WTC11 (cell line): ENCODE results near the gene RAB3D. TPM values are rescaled to one million over a fixed set of nuclear protein-coding genes. Genes with fewer than 3 reads are reported as not detected.
"Not testable (repeated sequence)": the region's sequence is repeated elsewhere in the genome, so short reads cannot be mapped to it uniquely, and the experiment has no call there.

Source experiments
- ATAC-seq: fragments of 200-7000 bp; cut with Tn5 transposase; 2 replicates; pipeline ENCODE4 v1.10.0; 2021; ENCODE audit warnings: mild to moderate bottlenecking, moderate library complexity
- CTCF ChIA-PET: fragments of 300-600 bp; sonication (Branson Sonifier 250); formaldehyde crosslinking; loops from one replicate; lab custom pipeline; 2021; ENCODE audit warnings: antibody characterized with exemption; lab: Charles Lee
- POLR2A ChIA-PET: fragments of 350-600 bp; sonication (Branson Sonifier 250); formaldehyde crosslinking; loops from one replicate; lab custom pipeline; 2021; ENCODE audit warnings: antibody characterized with exemption; lab: Charles Lee
- DNase-seq: peaks from one replicate; pipeline ENCODE4 v3.0.0; 2021; ENCODE audit warnings: low spot score
- H3K27ac Mint-ChIP-seq: 2 replicates; pipeline ENCODE4 v1.8.0; 2021; ENCODE audit warnings: mixed read lengths
- H3K27me3 Mint-ChIP-seq: 2 replicates; pipeline ENCODE4 v1.8.0; 2021; ENCODE audit warnings: low read depth, mild to moderate bottlenecking, moderate library complexity, mixed read lengths
- H3K36me3 Mint-ChIP-seq: 2 replicates; pipeline ENCODE4 v1.8.0; 2021; ENCODE audit warnings: mixed read lengths
- H3K4me1 Mint-ChIP-seq: 2 replicates; pipeline ENCODE4 v1.8.0; 2022; ENCODE audit warnings: mixed read lengths
- H3K4me3 Mint-ChIP-seq: 2 replicates; pipeline ENCODE4 v1.8.0; 2021; ENCODE audit warnings: mild to moderate bottlenecking, moderate library complexity, mixed read lengths
- H3K9me3 Mint-ChIP-seq: 2 replicates; pipeline ENCODE4 v1.8.0; 2021; ENCODE audit warnings: mixed read lengths
- ETV6 ChIP-seq: sonication (generic); formaldehyde crosslinking; IDR thresholded peaks from 2 replicates; pipeline ENCODE4 v1.8.1; 2022; ENCODE audit warnings: mild to moderate bottlenecking, missing genetic modification reagents
- FOXP1 ChIP-seq: sonication (generic); formaldehyde crosslinking; IDR thresholded peaks from 2 replicates; pipeline ENCODE4 v1.8.0; 2022; ENCODE audit warnings: missing genetic modification reagents, mild to moderate bottlenecking, moderate library complexity, borderline replicate concordance
- IRF2 ChIP-seq: sonication (generic); formaldehyde crosslinking; IDR thresholded peaks from 2 replicates; pipeline ENCODE4 v1.8.0; 2022; ENCODE audit warnings: low read depth, missing genetic modification reagents, borderline replicate concordance
- MXD4 ChIP-seq: fragments of 250-450 bp; sonication (Bioruptor Pico); IDR thresholded peaks from 2 replicates; pipeline ENCODE4 v1.8.0; 2021; ENCODE audit warnings: mild to moderate bottlenecking, moderate library complexity, borderline replicate concordance
- TEAD4 ChIP-seq: sonication (generic); formaldehyde crosslinking; IDR thresholded peaks from 2 replicates; pipeline ENCODE4 v1.8.0; 2022; ENCODE audit warnings: mild to moderate bottlenecking, missing genetic modification reagents
- ZNF121 ChIP-seq: sonication (generic); formaldehyde crosslinking; IDR thresholded peaks from 2 replicates; pipeline ENCODE4 v1.8.0; 2023; ENCODE audit warnings: missing genetic modification reagents
- ZNF396 ChIP-seq: fragments of 250-450 bp; sonication (Bioruptor Pico); IDR thresholded peaks from 2 replicates; pipeline ENCODE4 v1.8.0; 2021; ENCODE audit warnings: mild to moderate bottlenecking, moderate library complexity, borderline replicate concordance
- total RNA-seq: library from RNA; stranded (reverse); gene quantifications from 3 replicates; pipeline ENCODE4 v1.2.3, GENCODE V29; 2021
- TF ChIP-seq, protein P1 (sequence below): sonication (generic); formaldehyde crosslinking; IDR thresholded peaks from 2 replicates; pipeline ENCODE4 v1.8.1; 2022; ENCODE audit warnings: low read depth, mild to moderate bottlenecking, moderate library complexity, missing genetic modification reagents, borderline replicate concordance
- TF ChIP-seq, protein P2 (sequence below): sonication (generic); formaldehyde crosslinking; IDR thresholded peaks from 2 replicates; pipeline ENCODE4 v1.8.0; 2022; ENCODE audit warnings: mild to moderate bottlenecking, missing genetic modification reagents
- TF ChIP-seq, protein P3 (sequence below): sonication (generic); formaldehyde crosslinking; conservative IDR thresholded peaks from 2 replicates; pipeline ENCODE4 v1.8.1; 2022; ENCODE audit warnings: mild to moderate bottlenecking, missing genetic modification reagents
- TF ChIP-seq, protein P4 (sequence below): sonication (generic); formaldehyde crosslinking; IDR thresholded peaks from 2 replicates; pipeline ENCODE4 v1.8.0; 2023; ENCODE audit warnings: mild to moderate bottlenecking, missing genetic modification reagents

Gene RAB3D
- total RNA-seq, 1 experiment from 2014 or later = 18.9 TPM

DNA sequence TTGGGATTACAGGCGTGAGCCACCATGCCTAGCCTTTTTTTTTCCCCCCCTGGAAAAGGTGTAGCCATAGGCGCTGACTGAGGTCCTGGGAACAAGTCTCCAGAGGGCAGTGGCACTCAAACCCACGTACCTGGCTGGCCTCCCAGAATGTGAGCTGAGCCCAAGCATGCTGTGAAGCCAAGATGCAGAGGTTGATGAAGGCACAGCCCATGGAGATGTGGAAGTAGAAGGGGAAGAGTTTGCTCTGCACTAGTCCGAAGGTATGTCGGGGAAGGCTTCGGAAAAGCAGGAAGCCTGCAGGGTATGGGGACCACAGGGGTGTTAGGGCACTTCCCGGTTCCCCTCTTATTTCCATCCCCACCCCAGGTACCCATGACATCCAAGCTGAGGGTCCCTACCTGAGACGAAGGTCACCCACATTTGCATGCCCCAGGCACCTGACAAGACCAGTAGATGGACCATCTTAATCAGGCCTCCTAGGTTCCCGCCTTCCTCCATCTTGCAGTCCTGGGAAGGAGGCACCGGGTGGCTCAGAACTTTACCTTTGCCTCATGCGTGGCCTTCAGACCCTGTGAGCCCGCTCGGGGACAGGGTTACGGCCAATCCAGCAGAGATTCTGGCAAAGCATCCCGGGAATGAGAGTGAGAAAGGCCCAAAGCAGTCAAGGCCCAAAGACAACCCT is 5.8 kb upstream of the RAB3D start:
- DNase-seq (no peak), ATAC-seq (no peak)
- Mint-ChIP-seq H3K4me1 (peaks cover 24% of the 10 kb centered on the region), H3K27ac (peak overlapping the region; percentile 73), H3K9me3 (peaks cover 10% of the 10 kb centered on the region), H3K4me3 (peak overlapping the region; percentile 95), H3K36me3 (peaks cover 9% of the 10 kb centered on the region; the same call in 1 of the 2 replicates), H3K27me3 (peaks cover 15% of the 10 kb centered on the region; the same call in 1 of the 2 replicates)
- ChIA-PET CTCF (interaction anchor here (0.8 to 3.0 kb wide), 10 partner anchors 16 to 107 kb away, joined by 3 to 37 read pairs (median 10); partner anchors contain the start of genes EPOR, PRKCSH and SWSAP1), POLR2A (interaction anchor here (1.4 to 2.0 kb wide), 4 partner anchors 29 to 184 kb away, joined by 3 to 10 read pairs (median 6); partner anchors contain the start of genes ECSIT and SWSAP1)
- TF ChIP-seq ETV6 (no peak), IRF2 (CRISPR knock-in tag) (no peak)

DNA sequence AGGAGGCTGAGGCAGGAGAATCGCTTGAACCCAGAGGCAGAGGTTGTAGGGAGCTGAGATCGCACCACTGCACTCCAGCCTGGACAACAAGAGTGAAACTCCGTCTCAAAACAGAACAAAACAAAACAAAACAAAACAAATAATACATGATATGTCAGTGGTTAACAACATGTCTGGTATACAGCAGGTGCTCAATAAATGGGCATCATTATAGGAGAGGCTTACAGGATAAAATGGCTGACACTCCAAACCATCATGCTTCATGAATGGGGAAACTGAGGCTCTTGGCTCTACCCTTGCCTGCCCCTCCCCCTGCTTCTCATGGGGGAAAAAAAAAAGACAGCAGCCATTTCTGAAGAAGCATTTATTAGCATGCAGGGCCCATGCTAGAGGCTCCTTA is 3.0 kb upstream of the RAB3D start:
- peaks cover 2% of the 10 kb centered on the region; the same call in 1 of the 2 replicates for H3K27me3 Mint-ChIP-seq
- no peak for ATAC-seq
- peaks cover 5% of the 10 kb centered on the region; the same call in 1 of the 2 replicates for H3K36me3 Mint-ChIP-seq
- ChIA-PET CTCF (no interaction called here), POLR2A (interaction anchor here (0.7 kb wide), 1 partner anchor 20 kb away, joined by 5 read pairs; no protein-coding TSS in a partner anchor)
- no peak overlapping the region for H3K27ac Mint-ChIP-seq
- no peak for DNase-seq
- H3K4me1 Mint-ChIP-seq = peaks cover 27% of the 10 kb centered on the region
- H3K9me3 Mint-ChIP-seq = no peaks in the 10 kb centered on the region
- TF ChIP-seq ZNF396 (CRISPR knock-in tag) = no peak
- no peak overlapping the region for H3K4me3 Mint-ChIP-seq

DNA sequence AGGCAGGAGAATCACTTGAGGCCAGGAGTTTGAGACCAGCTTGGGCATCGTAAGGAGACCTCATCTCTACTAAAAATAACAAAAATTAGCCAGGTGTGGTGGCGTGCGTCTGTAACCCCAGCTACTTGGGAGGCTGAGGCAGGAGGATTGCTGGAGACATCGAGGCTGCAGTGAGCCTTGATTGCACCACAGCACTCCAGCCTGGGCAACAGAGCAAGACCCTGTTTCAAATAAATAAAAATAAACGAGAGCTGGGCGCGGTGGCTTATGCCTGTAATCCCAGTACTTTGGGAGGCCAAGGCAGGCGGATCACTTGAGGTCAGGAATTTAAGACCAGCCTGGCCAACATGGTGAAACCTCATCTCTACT is 626 bp upstream of the RAB3D start:
- ATAC-seq, H3K9me3 Mint-ChIP-seq, DNase-seq, H3K27me3 Mint-ChIP-seq, H3K4me1 Mint-ChIP-seq: not testable (repeated sequence)
- Mint-ChIP-seq H3K36me3 (peaks cover 17% of the 10 kb centered on the region), H3K4me3 (peak overlapping the region; percentile 81), H3K27ac (peak overlapping the region; percentile 41; the same call in 1 of the 2 replicates)
- CTCF ChIA-PET = interaction anchor here (0.9 to 3.0 kb wide), 9 partner anchors 18 to 142 kb away, joined by 4 to 37 read pairs (median 11); partner anchors contain the start of genes EPOR, PRKCSH and SWSAP1
- POLR2A ChIA-PET = interaction anchor here (0.7 to 1.2 kb wide), 4 partner anchors 22 to 82 kb away, joined by 3 to 8 read pairs (median 3); partner anchors contain the start of gene SWSAP1
- TF ChIP-seq ZNF121 = peak; percentile 88

DNA sequence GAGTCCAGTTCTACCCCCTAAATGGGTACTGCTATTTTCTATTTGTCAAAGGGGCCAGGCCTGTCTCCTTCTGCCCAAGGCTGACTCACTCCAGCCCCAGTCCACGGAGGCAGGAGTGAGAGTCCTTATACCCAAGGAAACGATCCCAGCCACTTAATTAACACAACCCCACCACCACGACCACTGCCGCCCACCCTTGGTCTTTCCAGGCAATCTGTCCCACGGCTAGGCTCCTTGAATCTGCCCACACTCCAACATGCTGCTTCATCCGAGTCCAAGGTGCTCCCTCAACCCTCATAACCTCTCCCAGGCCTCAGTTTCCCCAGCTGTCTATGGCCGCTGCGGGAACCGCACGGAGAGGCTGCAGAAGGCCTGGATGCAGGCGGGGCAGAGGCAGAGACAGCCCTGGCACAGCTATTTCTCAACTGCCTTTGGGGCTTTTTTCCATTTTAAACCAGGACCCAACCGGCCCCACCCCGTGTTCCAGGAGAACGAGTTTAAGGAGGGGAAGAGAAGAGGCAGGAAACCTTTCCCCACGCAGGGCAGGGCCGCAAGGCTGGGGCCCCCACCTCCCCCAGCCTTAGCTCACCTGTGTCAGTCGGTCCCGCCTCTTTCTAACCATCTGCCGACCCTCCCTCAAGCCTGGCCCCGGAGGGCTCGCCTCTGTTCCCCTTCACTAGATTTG is 746 bp downstream of the RAB3D start:
- Mint-ChIP-seq H3K27me3 (no peaks in the 10 kb centered on the region), H3K4me1 (peaks cover 7% of the 10 kb centered on the region), H3K4me3 (peak overlapping the region; percentile 81), H3K36me3 (peaks cover 24% of the 10 kb centered on the region), H3K27ac (no peak overlapping the region)
- ATAC-seq = no peak; the same call in 1 of the 2 replicates
- DNase-seq = no peak
- TF ChIP-seq, protein P1, sequence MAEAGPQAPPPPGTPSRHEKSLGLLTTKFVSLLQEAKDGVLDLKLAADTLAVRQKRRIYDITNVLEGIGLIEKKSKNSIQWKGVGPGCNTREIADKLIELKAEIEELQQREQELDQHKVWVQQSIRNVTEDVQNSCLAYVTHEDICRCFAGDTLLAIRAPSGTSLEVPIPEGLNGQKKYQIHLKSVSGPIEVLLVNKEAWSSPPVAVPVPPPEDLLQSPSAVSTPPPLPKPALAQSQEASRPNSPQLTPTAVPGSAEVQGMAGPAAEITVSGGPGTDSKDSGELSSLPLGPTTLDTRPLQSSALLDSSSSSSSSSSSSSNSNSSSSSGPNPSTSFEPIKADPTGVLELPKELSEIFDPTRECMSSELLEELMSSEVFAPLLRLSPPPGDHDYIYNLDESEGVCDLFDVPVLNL (CRISPR knock-in tag) = no peak
- TF ChIP-seq, protein P2, sequence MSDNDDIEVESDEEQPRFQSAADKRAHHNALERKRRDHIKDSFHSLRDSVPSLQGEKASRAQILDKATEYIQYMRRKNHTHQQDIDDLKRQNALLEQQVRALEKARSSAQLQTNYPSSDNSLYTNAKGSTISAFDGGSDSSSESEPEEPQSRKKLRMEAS (CRISPR knock-in tag) = 0 out of 2 replicates have a peak, but pooled peaks have one; percentile 12
- TF ChIP-seq FOXP1 (CRISPR knock-in tag) = 0 out of 2 replicates have a peak, but pooled peaks have one; percentile 39
- TF ChIP-seq, all 79 proteins: peak for 2
- CTCF ChIA-PET = interaction anchor here (0.6 to 3.0 kb wide), 12 partner anchors 16 to 937 kb away, joined by 3 to 37 read pairs (median 7); partner anchors contain the start of genes EPOR, RGL3 and SWSAP1
- POLR2A ChIA-PET = interaction anchor here (0.6 to 0.7 kb wide), 3 partner anchors 12 to 158 kb away, joined by 3 to 5 read pairs (median 3); no protein-coding TSS in a partner anchor
- no peaks in the 10 kb centered on the region for H3K9me3 Mint-ChIP-seq

DNA sequence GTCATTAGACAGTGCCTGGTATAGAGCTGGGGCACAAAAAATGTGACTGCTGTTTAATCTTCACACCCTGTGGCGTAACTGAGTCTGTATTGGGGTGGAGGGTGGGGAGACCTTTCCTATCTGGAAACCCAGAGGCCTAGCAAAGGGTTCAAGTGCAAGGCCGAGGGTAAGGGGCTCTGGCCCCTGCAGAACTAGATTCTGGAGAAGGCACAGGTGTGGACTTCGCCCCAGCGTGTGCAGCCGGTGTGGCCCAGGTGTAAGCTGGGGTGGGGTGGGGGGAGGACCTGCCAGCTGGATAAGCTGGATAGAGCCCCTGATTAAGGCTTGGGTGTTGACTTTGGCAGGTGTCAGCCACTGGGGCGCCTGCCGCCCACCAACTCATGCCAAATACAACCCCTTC is 1.3 kb downstream of the RAB3D start:
- no peak for DNase-seq
- Mint-ChIP-seq H3K27me3 (no peaks in the 10 kb centered on the region), H3K9me3 (no peaks in the 10 kb centered on the region), H3K27ac (no peak overlapping the region), H3K36me3 (peaks cover 24% of the 10 kb centered on the region), H3K4me3 (no peak overlapping the region), H3K4me1 (peaks cover 7% of the 10 kb centered on the region)
- ChIA-PET POLR2A (interaction anchor here (0.7 kb wide), 1 partner anchor 13 kb away, joined by 3 read pairs; no protein-coding TSS in a partner anchor), CTCF (interaction anchor here (0.6 to 3.0 kb wide), 10 partner anchors 16 to 936 kb away, joined by 3 to 37 read pairs (median 10); partner anchors contain the start of genes EPOR, RGL3 and SWSAP1)
- TF ChIP-seq MXD4 (no peak), TEAD4 (CRISPR knock-in tag) (no peak)
- TF ChIP-seq, protein P3, sequence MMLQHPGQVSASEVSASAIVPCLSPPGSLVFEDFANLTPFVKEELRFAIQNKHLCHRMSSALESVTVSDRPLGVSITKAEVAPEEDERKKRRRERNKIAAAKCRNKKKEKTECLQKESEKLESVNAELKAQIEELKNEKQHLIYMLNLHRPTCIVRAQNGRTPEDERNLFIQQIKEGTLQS (CRISPR knock-in tag) = no peak
- TF ChIP-seq, protein P4, sequence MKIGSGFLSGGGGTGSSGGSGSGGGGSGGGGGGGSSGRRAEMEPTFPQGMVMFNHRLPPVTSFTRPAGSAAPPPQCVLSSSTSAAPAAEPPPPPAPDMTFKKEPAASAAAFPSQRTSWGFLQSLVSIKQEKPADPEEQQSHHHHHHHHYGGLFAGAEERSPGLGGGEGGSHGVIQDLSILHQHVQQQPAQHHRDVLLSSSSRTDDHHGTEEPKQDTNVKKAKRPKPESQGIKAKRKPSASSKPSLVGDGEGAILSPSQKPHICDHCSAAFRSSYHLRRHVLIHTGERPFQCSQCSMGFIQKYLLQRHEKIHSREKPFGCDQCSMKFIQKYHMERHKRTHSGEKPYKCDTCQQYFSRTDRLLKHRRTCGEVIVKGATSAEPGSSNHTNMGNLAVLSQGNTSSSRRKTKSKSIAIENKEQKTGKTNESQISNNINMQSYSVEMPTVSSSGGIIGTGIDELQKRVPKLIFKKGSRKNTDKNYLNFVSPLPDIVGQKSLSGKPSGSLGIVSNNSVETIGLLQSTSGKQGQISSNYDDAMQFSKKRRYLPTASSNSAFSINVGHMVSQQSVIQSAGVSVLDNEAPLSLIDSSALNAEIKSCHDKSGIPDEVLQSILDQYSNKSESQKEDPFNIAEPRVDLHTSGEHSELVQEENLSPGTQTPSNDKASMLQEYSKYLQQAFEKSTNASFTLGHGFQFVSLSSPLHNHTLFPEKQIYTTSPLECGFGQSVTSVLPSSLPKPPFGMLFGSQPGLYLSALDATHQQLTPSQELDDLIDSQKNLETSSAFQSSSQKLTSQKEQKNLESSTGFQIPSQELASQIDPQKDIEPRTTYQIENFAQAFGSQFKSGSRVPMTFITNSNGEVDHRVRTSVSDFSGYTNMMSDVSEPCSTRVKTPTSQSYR = 0 out of 2 replicates have a peak, but pooled peaks have one; percentile 25
- no peak for ATAC-seq
